Measurements from ENCODE around the gene PDZRN4.

- no peak for TF ChIP-seq CTCF (IDR thresholded peaks at IDR 0.05)
- no peak for TF ChIP-seq POLR2AphosphoS5 (IDR thresholded peaks at IDR 0.05)
Observed at GRCh38 chr12:41515953-41516352, 327.8 kb downstream of the PDZRN4 start.
